Urinary bladder (tissue), 4 donors: ENCODE measurements around the gene MOB3B. TPM values are rescaled to one million over a fixed set of nuclear protein-coding genes. Genes with fewer than 3 reads are reported as not detected.

Experiments
- DNase-seq: peaks from one replicate; pipeline ENCODE4 v3.0.0-alpha.2; 2015; ENCODE audit errors: extremely low spot score
- H3K27ac ChIP-seq: one replicate; pipeline ENCODE4 v1.5.1; 2013; ENCODE audit warnings: low read depth, mild to moderate bottlenecking, moderate library complexity
- H3K36me3 ChIP-seq: one replicate; pipeline ENCODE4 v1.6.1; 2013; ENCODE audit warnings: mild to moderate bottlenecking, moderate library complexity; ENCODE audit not compliant: insufficient read depth
- H3K4me1 ChIP-seq: one replicate; pipeline ENCODE4 v1.6.1; 2013; ENCODE audit warnings: mild to moderate bottlenecking, moderate library complexity; ENCODE audit not compliant: insufficient read depth
- H3K4me3 ChIP-seq: one replicate; pipeline ENCODE4 v1.5.1; 2013; ENCODE audit warnings: low read depth, low read length
- WGBS: extraction: QIAGEN DNeasy Blood & Tissue Kit; methylation state at CpG from one replicate; pipeline ENCODE4 v1.1.7; 2013; 5-methylcytosine and 5-hydroxymethylcytosine counted together
- polyA plus RNA-seq: library from polyadenylated mRNA; stranded (reverse); fragments of 200-250 nt; gene quantifications from one replicate; pipeline ENCODE4 v1.2.3, GENCODE V29; 2013
- total RNA-seq: library from RNA; depleted of rRNA; stranded (reverse); fragments of >200 nt; gene quantifications from one replicate; pipeline ENCODE4 v1.2.3, GENCODE V29; 2014
- donor health status: healthy with polysubstance abuse.
- donor health status: healthy.

The MOB3B gene
- total and polyA plus RNA-seq, 2 donors: 3.8 to 8.0 TPM

DNA sequence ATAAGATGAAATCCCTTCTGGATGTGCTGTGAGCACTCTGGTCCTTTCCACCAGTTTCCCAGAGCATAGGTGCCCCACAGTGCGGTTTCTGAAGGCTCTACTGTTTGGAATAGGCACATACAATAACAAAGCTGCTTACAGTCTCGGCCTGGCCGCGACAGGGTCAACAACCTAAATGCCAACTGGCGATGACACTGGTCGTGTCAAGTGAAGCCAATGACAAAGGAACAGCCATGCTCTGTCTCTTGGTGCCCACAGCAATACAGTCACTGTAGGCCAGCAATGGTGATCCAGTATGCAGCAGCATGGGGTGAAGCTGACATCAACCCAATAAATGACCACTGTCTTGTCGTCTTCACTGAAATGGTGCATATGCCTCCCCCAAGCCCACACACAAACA lies 184.8 kb downstream of the MOB3B start:
- Histone ChIP-seq H3K27ac (no peak overlapping the region), H3K4me1 (no peaks in the 10 kb centered on the region), H3K36me3 (no peaks in the 10 kb centered on the region), H3K4me3 (no peak overlapping the region)
- 97% methylated on average over 7 of the region's 7 CpGs for WGBS
- DNase-seq: no peak

- no peak for DNase-seq
- WGBS: 82% methylated on average over 9 of the region's 9 CpGs
- no peak overlapping the region for H3K27ac ChIP-seq
- no peaks in the 10 kb centered on the region for H3K36me3 ChIP-seq
- no peaks in the 10 kb centered on the region for H3K4me1 ChIP-seq
- no peak overlapping the region for H3K4me3 ChIP-seq
These were observed 187.9 kb downstream of the MOB3B start for GRCh38 chr9:27341545-27342294.

GRCh38 chr9:27340961-27341511 lies 188.6 kb downstream of the MOB3B start:
- H3K4me3 ChIP-seq: no peak overlapping the region
- H3K36me3 ChIP-seq: no peaks in the 10 kb centered on the region
- 75% methylated on average over 7 of the region's 7 CpGs for WGBS
- H3K27ac ChIP-seq: no peak overlapping the region
- no peak for DNase-seq
- no peaks in the 10 kb centered on the region for H3K4me1 ChIP-seq

GRCh38 chr9:27340285-27340674 lies 189.3 kb downstream of the MOB3B start:
- no peak overlapping the region for H3K4me3 ChIP-seq
- H3K27ac ChIP-seq: no peak overlapping the region
- WGBS: 50% methylated on average over 5 of the region's 5 CpGs
- no peak for DNase-seq
- no peaks in the 10 kb centered on the region for H3K4me1 ChIP-seq
- H3K36me3 ChIP-seq: no peaks in the 10 kb centered on the region

DNA sequence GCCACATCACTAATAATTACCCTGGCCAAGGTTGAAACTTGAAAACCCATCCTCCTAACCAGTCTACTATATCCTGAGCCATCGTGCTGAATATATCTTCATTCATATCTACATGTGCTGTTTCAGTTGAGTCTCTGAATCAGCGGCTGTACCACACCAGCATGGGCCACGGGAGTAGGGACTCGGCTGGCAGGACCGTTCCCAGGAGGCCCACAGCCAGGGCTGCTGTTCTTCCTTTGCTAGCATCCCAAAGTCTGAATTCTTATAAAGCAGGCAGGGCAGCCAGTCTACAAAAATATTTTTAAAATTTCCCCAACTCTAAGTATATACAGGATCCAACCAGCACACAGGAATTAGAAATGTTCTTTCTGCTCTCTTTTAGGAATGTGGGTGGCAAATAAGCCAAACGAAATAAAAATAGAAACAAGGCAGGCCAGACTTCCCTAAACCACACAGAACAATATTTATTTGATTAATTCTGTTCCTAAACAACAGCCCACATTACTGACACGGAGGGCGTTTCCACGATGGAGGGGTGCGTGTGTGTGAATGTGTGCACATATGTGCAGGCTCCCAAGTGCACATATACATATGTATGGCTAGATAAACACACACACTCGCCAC lies 189.8 kb downstream of the MOB3B start:
- DNase-seq: no peak
- WGBS: 35% methylated on average over 11 of the region's 11 CpGs
- Histone ChIP-seq H3K4me3 (no peak overlapping the region), H3K27ac (no peak overlapping the region), H3K36me3 (no peaks in the 10 kb centered on the region), H3K4me1 (no peaks in the 10 kb centered on the region)

DNA sequence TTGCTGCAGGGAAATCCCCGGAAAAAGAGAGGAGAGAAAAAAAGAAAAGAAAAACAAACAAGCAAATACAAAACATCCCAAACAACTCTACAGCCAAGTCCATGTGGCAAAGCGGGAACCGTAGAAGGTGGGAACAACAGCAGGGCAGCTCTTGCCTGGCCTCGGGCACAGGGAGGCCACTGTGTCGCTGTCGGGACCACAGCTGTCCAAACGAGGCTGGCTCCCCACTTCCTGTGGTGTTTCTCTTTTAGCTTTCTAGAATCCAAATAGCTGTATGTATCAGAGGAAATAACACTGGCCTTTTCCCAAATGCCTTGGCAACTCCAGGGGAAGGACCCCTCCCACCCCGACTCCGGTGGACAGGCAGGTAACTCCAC lies 191.1 kb downstream of the MOB3B start:
- H3K4me1 ChIP-seq: no peaks in the 10 kb centered on the region
- WGBS: 50% methylated on average over 9 of the region's 9 CpGs
- H3K4me3 ChIP-seq: no peak overlapping the region
- no peak for DNase-seq
- no peak overlapping the region for H3K27ac ChIP-seq
- H3K36me3 ChIP-seq: no peaks in the 10 kb centered on the region

- H3K27ac ChIP-seq: no peak overlapping the region
- no peaks in the 10 kb centered on the region for H3K4me1 ChIP-seq
- no peak for DNase-seq
- 68% methylated on average over 5 of the region's 5 CpGs for WGBS
- H3K4me3 ChIP-seq: no peak overlapping the region
- no peaks in the 10 kb centered on the region for H3K36me3 ChIP-seq
These were observed 191.6 kb downstream of the MOB3B start for GRCh38 chr9:27337833-27338526.

DNA sequence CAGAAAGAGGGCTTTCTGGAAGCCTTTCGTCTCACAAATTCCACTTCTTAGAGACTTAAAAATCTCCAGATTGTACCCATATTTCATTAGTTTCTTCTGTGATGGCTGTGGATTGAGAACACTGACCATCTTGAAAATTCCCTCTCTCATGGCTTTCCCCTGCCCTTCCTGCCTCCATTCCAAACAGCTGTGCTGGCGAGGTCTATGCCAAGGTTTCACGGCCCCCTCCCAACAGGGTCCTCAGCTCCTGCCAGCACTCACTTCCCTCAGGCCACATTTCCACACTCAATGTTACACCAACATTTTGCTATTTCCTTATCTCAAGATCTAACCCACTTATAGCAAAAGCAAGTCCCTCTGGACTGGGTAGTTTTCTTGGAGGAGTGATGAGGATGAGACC lies 192.4 kb downstream of the MOB3B start:
- no peak for DNase-seq
- no peak overlapping the region for H3K4me3 ChIP-seq
- 83% methylated on average over 3 of the region's 3 CpGs for WGBS
- H3K4me1 ChIP-seq: no peaks in the 10 kb centered on the region
- H3K36me3 ChIP-seq: no peaks in the 10 kb centered on the region
- no peak overlapping the region for H3K27ac ChIP-seq

DNA sequence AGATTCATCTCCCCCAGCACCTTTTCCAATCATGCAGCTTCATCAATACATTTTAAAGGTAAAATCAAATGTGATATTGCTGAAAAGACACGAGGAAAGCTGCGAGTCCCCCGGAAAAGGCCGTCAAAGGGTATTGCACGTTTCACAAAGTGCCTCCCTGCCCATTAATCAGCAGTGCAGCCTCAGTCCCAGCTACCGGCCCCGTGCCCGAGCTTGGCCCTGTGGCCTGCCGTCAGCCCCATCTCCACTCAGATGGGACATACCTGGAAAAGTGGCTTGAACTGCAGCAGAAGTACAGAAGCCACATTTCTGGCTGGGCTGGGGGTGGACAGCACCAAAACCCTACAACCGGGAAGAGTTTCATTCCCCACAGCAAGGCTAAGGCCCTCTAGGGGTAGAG lies 192.8 kb downstream of the MOB3B start:
- Histone ChIP-seq H3K27ac (no peak overlapping the region), H3K4me3 (no peak overlapping the region), H3K4me1 (no peaks in the 10 kb centered on the region), H3K36me3 (no peaks in the 10 kb centered on the region)
- 94% methylated on average over 10 of the region's 10 CpGs for whole genome bisulfite sequencing
- no peak for DNase-seq

DNA sequence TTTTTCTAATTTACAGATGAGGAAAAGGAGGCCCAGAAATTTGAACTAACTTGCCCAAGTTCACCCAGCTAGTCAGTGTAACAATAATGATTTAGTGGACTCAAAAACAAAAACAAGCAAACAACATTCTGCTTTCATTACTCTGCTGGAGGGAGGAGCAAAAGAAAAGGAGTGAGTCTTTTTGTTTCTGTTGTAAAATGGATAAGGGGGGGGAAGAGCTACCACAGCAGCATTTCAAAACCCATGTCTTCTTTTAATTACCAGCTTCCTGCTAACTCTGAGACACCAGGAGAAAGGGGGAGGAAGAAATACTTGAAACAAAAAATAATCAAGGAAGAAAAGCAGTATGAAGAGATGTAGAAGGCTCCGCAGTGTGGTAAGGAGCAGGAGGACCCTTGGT lies 193.5 kb downstream of the MOB3B start:
- DNase-seq: no peak

DNA sequence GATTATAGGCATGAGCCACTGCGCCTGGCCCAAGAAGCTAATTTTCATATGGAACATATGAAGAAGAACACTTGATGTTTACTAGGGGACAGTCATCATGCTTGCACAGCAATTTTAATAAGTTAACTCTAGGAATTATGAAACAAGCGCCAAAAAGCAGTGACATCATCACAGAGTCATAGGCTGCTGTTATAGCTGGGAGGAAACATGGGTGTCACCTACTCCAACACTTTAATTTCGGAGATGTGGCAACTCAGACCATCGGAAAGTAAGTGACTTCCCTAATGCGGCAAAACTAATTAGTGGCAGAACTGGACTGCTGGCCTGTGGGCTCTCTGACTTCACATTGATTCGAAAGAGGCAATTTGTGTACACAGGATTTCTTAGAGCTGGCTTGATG lies 194.5 kb downstream of the MOB3B start:
- no peak for DNase-seq
- H3K4me1 ChIP-seq: no peaks in the 10 kb centered on the region
- no peak overlapping the region for H3K27ac ChIP-seq
- no peak overlapping the region for H3K4me3 ChIP-seq
- WGBS: 87% methylated on average over 6 of the region's 6 CpGs
- no peaks in the 10 kb centered on the region for H3K36me3 ChIP-seq

More for the DNA sequence above, 193.5 kb downstream of the MOB3B start:
- H3K4me1 ChIP-seq: no peaks in the 10 kb centered on the region
- H3K4me3 ChIP-seq: no peak overlapping the region
- no peaks in the 10 kb centered on the region for H3K36me3 ChIP-seq
- no peak overlapping the region for H3K27ac ChIP-seq
- 98% methylated on average over 1 of the region's 1 CpG for WGBS

DNA sequence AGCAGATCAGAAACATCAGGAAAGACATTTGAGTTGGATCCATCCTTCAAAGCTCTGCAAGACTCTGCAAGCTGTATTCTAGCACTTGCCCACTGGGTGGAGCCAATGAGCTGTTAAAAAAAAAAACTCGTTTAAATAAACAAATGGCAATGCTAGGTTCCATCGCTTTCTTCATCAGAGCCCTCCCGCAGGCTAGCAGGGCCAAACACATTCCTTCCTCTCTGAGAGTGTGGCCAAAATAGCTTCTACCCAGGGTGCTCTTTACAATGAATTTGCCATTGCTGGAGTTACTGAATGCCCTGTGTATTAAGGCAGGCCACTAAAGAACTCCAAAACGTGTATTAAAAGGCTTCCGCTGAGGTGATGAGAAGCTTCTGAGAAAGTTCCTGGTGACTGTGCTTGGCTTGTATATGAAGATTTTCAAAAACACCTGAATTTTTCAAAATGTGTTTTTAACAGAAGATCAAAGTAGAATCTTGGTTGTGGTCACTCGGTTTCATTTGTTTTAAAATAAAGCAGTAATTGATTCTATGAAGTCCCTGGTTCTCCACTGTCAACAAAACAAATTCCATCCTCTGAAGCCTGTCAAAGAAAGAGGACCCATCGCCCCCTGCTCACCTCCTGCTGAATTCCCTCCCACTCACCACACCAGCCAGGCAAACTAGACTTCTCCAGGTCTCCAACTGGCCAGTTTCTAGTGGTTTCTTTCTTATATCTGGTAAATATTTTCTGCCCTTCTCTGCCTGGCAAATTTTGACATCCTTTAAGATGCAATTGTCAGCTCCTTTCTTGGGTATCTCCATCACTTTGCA lies 196.2 kb downstream of the MOB3B start:
- WGBS: 41% methylated on average over 7 of the region's 7 CpGs
- peak; percentile 72 for DNase-seq
- Histone ChIP-seq H3K27ac (no peak overlapping the region), H3K4me3 (no peak overlapping the region), H3K36me3 (no peaks in the 10 kb centered on the region), H3K4me1 (no peaks in the 10 kb centered on the region)

GRCh38 chr9:27331393-27331792 lies 198.2 kb downstream of the MOB3B start:
- H3K27ac ChIP-seq: no peak overlapping the region
- WGBS: 88% methylated on average over 4 of the region's 4 CpGs
- DNase-seq: no peak
- no peaks in the 10 kb centered on the region for H3K4me1 ChIP-seq
- H3K36me3 ChIP-seq: peaks cover 3% of the 10 kb centered on the region
- no peak overlapping the region for H3K4me3 ChIP-seq
